ENCODE measurements around the gene LPCAT4. TPM values are rescaled to one million over a fixed set of nuclear protein-coding genes. Genes with fewer than 3 reads are reported as not detected.

Gene LPCAT4
- total RNA-seq, 2 donors from 2014 or later, result 13.5 to 16.5 TPM

DNA sequence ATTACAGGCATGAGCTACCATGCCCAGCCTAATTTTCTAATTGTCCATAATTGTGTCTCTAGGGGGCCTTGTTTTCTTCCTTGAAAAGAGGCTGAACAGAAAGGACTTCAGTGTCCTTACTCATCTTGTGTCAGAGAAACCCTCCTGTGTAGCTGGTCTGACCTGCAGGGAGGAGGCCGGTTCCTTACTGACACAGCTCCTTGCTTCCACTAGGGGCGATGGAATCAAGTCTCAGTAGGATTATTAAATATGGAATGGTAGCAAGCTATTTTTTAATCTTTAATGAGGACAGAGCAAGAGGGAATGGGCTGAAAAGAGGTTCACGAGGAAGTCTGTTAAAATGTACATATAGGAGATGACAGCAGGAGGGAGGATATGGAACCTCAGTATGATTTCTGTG lies 8.6 kb downstream of the LPCAT4 start:
- Histone ChIP-seq H3K4me1 (no peaks in the 10 kb centered on the region), H3K27ac (no peak overlapping the region), H3K27me3 (no peaks in the 10 kb centered on the region), H3K36me3 (replicated peaks in 1 of 2; ENCODE audit: insufficient read depth in 1 of 2, low read depth in 2 of 2) (no peaks in the 10 kb centered on the region), H3K9me3 (no peaks in the 10 kb centered on the region), H3K4me3 (no peak overlapping the region)
- peak in 4 of 7 experiments; percentile 10 to 12 (median 11) for TF ChIP-seq CTCF (IDR thresholded peaks at IDR 0.05)
- TF ChIP-seq POLR2A (IDR thresholded peaks at IDR 0.05), result no peak
- intact Hi-C loops (cut with DNase I), result no loop called here
- DNase-seq (no peak), ATAC-seq (no peak)
- WGBS, 2 donors, result 65 to 72% methylated on average over 3 of the region's 3 CpGs

- WGBS, 2 donors, result 87 to 89% methylated on average over 1 of the region's 1 CpG
- no peak for TF ChIP-seq CTCF (IDR thresholded peaks at IDR 0.05)
- TF ChIP-seq POLR2A (IDR thresholded peaks at IDR 0.05), result no peak
- intact Hi-C loops (cut with DNase I), result no loop called here
Measured at GRCh38 chr15:34357653-34358052, 9.3 kb downstream of the LPCAT4 start.

GRCh38 chr15:34355241-34355640 lies 11.8 kb downstream of the LPCAT4 start:
- no peak for ATAC-seq
- no peaks in the 10 kb centered on the region for H3K36me3 ChIP-seq (replicated peaks in 1 of 2; ENCODE audit: insufficient read depth in 1 of 2, low read depth in 2 of 2)
- no peaks in the 10 kb centered on the region for H3K9me3 ChIP-seq
- no peak for TF ChIP-seq CTCF (IDR thresholded peaks at IDR 0.05)
- TF ChIP-seq POLR2A (IDR thresholded peaks at IDR 0.05), result no peak
- no peaks in the 10 kb centered on the region for H3K27me3 ChIP-seq
- no peak overlapping the region for H3K4me3 ChIP-seq
- intact Hi-C loops (cut with DNase I), result no loop called here
- no peak overlapping the region for H3K27ac ChIP-seq
- WGBS, 2 donors, result 72 to 82% methylated on average over 9 of the region's 9 CpGs
- H3K4me1 ChIP-seq, result no peaks in the 10 kb centered on the region
- no peak for DNase-seq

More at GRCh38 chr15:34357653-34358052, 9.3 kb downstream of the LPCAT4 start:
- H3K27me3 ChIP-seq, result no peaks in the 10 kb centered on the region
- H3K36me3 ChIP-seq (replicated peaks in 1 of 2; ENCODE audit: insufficient read depth in 1 of 2, low read depth in 2 of 2), result no peaks in the 10 kb centered on the region
- DNase-seq, result no peak
- H3K4me3 ChIP-seq, result no peak overlapping the region
- ATAC-seq, result no peak
- H3K27ac ChIP-seq, result no peak overlapping the region
- H3K4me1 ChIP-seq, result no peaks in the 10 kb centered on the region
- H3K9me3 ChIP-seq, result no peaks in the 10 kb centered on the region

GRCh38 chr15:34354286-34354685 lies 12.7 kb downstream of the LPCAT4 start:
- ATAC-seq, result no peak

More at GRCh38 chr15:34354286-34354685, 12.7 kb downstream of the LPCAT4 start:
- no peaks in the 10 kb centered on the region for H3K4me1 ChIP-seq
- no peak for TF ChIP-seq CTCF (IDR thresholded peaks at IDR 0.05)
- TF ChIP-seq POLR2A (IDR thresholded peaks at IDR 0.05), result no peak
- 91 to 92% methylated on average over 7 of the region's 7 CpGs for WGBS, 2 donors
- no peak overlapping the region for H3K27ac ChIP-seq
- no peaks in the 10 kb centered on the region for H3K27me3 ChIP-seq
- DNase-seq, result no peak
- H3K4me3 ChIP-seq, result no peak overlapping the region
- no peaks in the 10 kb centered on the region for H3K36me3 ChIP-seq (replicated peaks in 1 of 2; ENCODE audit: insufficient read depth in 1 of 2, low read depth in 2 of 2)
- no peaks in the 10 kb centered on the region for H3K9me3 ChIP-seq
- intact Hi-C loops (cut with DNase I), result no loop called here
